ENCODE data around the gene ST6GALNAC3. TPM values are rescaled to one million over a fixed set of nuclear protein-coding genes. Genes with fewer than 3 reads are reported as not detected.
A peak's percentile ranks its signal among the peaks of the same experiment; 100 is the strongest.
"Not testable (repeated sequence)": the region's sequence is repeated elsewhere in the genome, so short reads cannot be mapped to it uniquely, and the experiment has no call there.

ST6GALNAC3 gene
- polyA plus RNA-seq, 4 donors, result 72.5 to 103 (median 85.1) TPM

DNA sequence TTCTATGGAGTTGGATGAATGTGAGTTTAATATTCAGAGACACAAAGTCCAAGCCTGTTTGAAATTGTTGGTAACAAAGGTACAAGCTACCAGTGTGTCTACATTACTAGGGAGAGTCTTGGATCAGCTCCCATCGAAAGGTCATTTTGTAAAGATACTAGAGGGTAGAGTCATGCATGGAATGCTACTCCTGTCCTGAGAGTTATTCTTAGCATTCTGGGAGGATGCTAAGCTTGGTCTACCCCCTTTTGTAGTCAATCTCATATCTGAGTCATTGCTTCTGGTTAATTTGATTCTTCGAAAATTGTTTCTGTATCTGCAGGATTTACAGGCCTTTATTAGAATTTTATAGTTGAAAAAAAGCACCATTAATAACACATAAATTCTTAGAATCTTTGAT is 240.2 kb downstream of the ST6GALNAC3 start:
- no peak for DNase-seq (ENCODE audit: low read depth in 4 of 4, low spot score in 2 of 4)

DNA sequence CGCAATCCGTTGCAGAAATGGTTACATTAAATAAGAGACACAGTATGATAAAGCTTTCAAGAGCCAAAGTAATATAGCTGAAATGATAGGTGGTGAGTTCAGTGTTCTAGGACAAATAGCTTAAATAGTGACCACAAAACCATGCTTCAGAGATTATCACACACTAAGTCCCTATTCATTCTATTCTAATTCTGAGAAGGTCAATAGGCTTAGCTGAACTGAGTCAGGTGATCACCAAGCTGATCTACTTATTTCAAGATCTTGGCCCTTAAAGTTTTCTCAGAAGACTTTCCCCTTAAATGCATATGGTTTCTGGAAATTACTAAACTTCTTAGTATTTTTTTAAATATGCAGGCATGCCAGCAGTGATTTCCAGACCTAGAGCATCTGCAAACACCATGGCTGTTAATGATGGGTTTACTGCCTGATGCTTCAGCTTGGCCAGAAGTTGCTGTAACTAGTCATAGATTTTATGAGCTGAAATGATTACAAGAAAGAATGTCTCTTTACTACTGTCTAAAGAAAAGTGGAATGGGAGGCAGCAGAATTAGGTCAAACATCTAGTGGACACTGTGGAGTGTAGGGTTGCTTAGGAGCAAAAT is 242.9 kb downstream of the ST6GALNAC3 start:
- DNase-seq (ENCODE audit: low read depth in 4 of 4, low spot score in 2 of 4), result no peak

GRCh38 chr1:76330991-76331603 is 256.6 kb downstream of the ST6GALNAC3 start:
- DNase-seq (ENCODE audit: low read depth in 4 of 4, low spot score in 2 of 4), result peak in 2 of 4 donors; percentile 13 to 23

DNA sequence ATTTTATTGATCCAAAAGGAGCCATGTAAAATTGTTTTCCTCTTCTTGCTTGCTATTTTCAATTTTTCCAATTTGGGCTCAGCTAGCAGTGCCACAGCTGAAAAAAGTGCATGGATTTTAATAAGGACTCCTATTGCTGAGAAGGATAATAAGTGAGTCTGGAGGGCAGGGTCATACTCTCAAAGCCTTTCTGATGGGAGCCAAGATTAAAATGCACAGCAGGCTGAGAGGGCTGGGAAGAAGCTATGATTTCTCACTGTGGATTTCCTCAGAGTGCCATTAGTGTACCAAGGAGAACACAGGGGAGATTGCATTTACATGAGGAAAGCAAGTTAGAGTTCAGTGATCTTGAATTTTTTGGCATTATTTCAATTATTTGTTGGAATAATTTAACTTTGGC is 261.3 kb downstream of the ST6GALNAC3 start:
- DNase-seq (ENCODE audit: low read depth in 4 of 4, low spot score in 2 of 4), result no peak

DNA sequence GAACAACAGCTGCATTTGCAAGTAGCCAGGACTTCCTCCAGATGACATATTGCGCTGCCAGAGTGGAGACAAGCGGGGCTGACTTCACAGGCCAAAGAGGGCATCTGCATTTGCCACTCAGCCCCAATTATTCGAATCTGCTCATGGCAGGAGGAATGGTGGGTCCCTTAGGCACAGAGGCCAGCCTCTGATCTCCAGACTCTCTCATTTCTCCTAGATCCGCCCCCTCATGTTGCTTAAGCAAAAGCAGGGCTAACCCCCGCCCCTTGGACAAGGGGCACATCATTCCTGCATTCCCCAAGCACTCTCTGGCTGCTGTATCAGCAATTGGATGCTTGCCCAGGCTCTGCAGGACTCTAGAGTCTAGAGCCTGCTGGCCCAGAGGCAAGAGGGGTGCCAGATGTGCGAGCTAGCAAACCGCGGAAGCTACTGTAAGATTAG is 262.4 kb downstream of the ST6GALNAC3 start:
- no peak for DNase-seq (ENCODE audit: low read depth in 4 of 4, low spot score in 2 of 4)

DNA sequence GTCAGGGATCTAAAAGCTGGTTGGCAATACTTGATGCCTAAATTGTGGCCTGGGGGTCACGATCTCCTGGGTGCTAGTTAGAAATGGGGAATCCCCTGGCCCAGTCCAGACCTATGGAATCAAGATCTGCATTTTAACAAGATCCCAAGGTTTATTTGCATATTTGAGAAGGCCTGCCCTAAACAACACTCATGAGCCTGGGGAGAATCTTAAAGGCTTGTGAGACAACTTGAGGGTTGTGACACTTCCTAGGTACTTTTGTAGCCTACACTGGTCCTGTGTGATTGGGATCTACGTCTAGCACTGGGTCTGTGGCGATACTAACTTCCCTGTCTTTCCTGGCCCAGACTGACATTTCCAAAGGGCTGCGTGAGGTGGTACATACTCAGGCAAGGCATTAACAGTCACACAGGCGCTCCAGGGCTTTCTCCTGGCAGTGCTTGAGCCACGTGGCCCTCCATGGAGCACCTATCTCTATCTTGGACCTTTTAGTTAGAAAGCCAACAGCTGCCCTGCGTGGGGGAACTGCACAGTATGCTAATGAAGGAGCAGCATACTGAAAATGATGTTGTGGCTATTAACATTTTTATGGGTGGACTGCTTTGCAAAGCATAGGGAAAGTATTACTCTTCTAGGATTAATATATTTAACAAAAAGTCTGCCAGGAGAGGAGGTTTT is 263.1 kb downstream of the ST6GALNAC3 start:
- DNase-seq (ENCODE audit: low read depth in 4 of 4, low spot score in 2 of 4), result no peak

GRCh38 chr1:76340056-76340455 is 265.5 kb downstream of the ST6GALNAC3 start:
- DNase-seq (ENCODE audit: low read depth in 4 of 4, low spot score in 2 of 4), result no peak

- DNase-seq (ENCODE audit: low read depth in 4 of 4, low spot score in 2 of 4), result not testable (repeated sequence)
Measured at GRCh38 chr1:76341816-76342215, 267.3 kb downstream of the ST6GALNAC3 start.

DNA sequence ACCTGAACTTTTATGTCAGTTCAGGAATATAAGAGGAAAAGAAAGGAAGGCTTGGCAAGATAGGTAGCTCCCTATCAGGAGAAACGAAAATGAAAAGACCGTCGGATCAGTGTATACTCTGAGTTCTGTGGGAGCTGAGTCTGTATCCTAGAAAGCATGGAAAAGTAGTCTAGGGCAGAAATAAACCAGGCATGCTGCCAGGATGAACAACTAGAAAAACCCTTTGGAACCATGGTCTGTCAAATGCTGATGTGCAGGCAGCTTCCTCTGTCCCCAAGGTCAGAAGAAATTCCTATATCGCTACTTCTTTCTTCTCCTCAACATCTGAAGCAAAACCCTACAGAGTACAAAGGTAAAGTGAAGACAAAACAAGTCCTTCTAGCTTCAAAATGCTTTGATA is 268.8 kb downstream of the ST6GALNAC3 start:
- no peak for DNase-seq (ENCODE audit: low read depth in 4 of 4, low spot score in 2 of 4)

- DNase-seq (ENCODE audit: low read depth in 4 of 4, low spot score in 2 of 4), result no peak
Measured at GRCh38 chr1:76351655-76352054, 277.1 kb downstream of the ST6GALNAC3 start.

GRCh38 chr1:76352741-76353435 is 278.3 kb downstream of the ST6GALNAC3 start:
- no peak for DNase-seq (ENCODE audit: low read depth in 4 of 4, low spot score in 2 of 4)

DNA sequence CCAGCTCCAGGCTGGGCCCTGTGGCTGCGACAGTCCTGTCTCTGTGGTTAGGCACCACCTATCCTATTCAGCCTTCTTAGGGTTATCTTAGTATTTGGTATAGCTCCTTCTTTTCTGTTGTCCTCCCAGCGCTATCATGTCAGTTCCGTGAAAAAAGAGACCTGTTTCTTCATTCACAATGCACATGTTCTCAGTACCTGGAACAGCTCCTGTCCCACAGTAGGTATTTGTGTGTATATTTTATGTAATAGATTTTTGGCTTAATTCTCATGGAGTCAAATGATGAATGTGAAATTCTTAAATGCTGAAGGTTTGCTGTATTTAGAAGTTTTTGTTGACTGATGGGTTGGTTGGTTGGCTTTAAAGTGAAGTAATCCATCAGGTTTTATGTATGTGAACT is 279.7 kb downstream of the ST6GALNAC3 start:
- DNase-seq (ENCODE audit: low read depth in 4 of 4, low spot score in 2 of 4), result no peak

- no peak for DNase-seq (ENCODE audit: low read depth in 4 of 4, low spot score in 2 of 4)
Measured at GRCh38 chr1:76366726-76367125, 292.2 kb downstream of the ST6GALNAC3 start.

DNA sequence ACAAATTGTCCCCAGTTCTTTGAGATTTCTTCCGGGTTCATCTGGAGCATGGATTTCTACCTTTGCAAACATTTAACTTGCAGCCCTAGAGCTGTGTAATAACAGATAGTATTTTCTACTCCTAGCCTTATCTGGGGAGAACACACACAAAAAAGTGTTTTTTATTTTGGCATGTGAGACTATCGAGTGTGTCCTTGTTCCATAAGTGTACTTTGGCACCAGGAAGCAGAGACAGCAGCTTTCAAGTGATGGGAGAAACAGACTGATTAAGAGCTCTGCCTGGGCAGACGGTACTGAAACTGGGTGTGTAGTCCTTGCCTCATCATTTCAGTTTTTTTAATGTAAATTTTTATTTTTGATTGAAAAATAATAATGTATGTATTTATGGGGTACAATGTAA is 297.4 kb downstream of the ST6GALNAC3 start:
- DNase-seq (ENCODE audit: low read depth in 4 of 4, low spot score in 2 of 4), result no peak

GRCh38 chr1:76374086-76374485 is 299.5 kb downstream of the ST6GALNAC3 start:
- no peak for DNase-seq (ENCODE audit: low read depth in 4 of 4, low spot score in 2 of 4)

GRCh38 chr1:76377247-76377646 is 302.7 kb downstream of the ST6GALNAC3 start:
- DNase-seq (ENCODE audit: low read depth in 4 of 4, low spot score in 2 of 4), result no peak

- no peak for DNase-seq (ENCODE audit: low read depth in 4 of 4, low spot score in 2 of 4)
Measured at GRCh38 chr1:76379506-76379905, 305.0 kb downstream of the ST6GALNAC3 start.

DNA sequence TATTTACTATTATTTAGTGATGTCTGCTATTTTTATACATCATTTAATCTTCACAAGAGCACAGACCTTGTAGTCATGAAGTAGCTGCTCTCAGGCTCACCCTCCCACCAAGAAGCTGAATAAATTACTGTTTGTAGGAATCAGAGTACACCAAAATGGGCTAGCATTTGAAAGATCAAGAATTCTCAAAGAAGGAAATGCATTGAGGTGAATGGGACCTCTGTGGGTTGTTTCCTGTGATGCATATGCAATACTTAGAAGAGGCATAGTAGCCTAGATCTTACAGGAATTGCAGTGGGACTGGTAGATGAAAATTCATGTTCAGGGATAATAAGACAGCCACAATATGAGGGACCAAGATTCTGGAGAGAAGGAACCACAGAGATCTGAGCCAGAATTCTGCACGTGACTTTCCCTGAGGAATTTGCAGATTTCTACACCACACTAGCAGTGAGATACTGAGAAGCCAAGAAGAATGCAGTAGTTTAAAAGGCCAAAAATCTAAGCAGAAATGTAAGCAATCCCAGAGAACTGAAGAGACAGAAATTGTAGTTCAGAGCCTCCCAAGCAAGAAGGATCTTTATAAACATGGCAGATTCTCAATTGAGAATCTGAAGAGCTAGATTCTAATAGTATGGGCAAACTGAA is 307.0 kb downstream of the ST6GALNAC3 start:
- DNase-seq (ENCODE audit: low read depth in 4 of 4, low spot score in 2 of 4), result no peak

DNA sequence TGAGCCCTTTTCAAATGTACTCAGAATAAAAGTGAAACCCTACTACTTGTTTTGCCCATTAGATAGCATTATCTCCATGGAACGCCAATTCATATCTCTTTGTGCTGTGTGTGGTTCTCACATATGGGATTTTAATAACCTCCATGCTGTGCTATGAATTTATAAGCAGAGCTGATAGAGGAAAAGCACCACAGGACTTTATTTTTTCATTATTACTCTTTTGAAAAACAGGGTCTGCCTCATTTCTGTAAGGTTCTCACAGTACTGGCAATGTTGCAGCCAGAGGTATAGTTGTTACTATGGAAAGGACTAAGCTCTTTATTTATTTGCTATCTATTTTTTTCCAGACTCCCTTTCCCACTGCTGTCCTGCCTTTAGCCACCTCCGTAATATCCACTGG is 313.7 kb downstream of the ST6GALNAC3 start:
- DNase-seq (ENCODE audit: low read depth in 4 of 4, low spot score in 2 of 4), result no peak

GRCh38 chr1:76390456-76390855 is 315.9 kb downstream of the ST6GALNAC3 start:
- no peak for DNase-seq (ENCODE audit: low read depth in 4 of 4, low spot score in 2 of 4)

- no peak for DNase-seq (ENCODE audit: low read depth in 4 of 4, low spot score in 2 of 4)
Measured at GRCh38 chr1:76395059-76395458, 320.5 kb downstream of the ST6GALNAC3 start.

Data from left renal cortex interstitium (tissue), 4 donors.